ENCODE data around the gene CASZ1.
A peak's percentile ranks its signal among the peaks of the same experiment; 100 is the strongest.

Gene CASZ1

DNA sequence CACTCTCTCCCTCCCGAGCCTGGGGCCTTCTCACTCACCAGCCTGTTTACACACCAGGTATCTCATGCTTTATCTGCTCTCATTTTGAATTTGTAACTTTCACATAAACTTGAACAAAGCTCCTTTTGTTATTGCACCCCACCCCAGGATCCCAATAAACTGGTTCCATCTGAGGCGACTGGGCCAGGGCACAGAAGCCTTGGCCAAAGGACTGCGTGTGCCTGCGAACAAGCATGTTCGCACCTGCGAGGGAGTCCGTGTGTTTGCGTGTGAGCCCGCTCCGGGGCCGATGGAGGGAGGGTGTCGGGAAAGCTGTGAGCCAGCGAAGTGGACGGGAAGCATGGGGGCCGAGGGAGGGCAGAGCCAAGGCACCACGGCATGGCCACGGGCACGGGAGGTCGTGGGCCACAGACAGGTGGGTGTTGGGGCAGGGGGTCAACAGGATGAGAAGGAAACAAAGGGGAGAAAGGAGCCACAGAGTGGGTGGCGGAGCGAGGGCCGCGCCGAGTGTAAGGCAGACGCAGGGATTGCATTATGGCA, 98.8 kb downstream of the CASZ1 start:
- no peak for DNase-seq

DNA sequence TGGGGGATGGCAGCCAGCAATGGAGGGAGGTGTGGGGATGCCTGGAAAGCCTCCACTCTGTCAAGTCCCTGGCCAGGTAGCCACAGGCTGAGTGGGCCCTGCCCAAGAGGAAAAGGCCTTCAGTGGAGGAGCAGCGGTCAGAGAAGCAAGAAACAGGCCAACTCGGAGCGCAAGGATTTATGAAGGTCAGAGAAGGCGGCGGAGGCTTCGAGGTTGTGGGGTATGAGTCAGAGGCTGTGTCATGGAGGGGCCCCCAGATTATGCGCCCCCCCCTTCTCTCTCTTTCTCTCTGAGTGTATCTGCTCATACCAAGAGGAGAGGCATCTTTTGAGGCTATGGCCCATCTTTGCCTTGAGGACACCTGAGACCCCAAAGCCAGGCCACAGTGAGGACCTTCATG, 99.5 kb downstream of the CASZ1 start:
- peak; percentile 69 for DNase-seq

DNA sequence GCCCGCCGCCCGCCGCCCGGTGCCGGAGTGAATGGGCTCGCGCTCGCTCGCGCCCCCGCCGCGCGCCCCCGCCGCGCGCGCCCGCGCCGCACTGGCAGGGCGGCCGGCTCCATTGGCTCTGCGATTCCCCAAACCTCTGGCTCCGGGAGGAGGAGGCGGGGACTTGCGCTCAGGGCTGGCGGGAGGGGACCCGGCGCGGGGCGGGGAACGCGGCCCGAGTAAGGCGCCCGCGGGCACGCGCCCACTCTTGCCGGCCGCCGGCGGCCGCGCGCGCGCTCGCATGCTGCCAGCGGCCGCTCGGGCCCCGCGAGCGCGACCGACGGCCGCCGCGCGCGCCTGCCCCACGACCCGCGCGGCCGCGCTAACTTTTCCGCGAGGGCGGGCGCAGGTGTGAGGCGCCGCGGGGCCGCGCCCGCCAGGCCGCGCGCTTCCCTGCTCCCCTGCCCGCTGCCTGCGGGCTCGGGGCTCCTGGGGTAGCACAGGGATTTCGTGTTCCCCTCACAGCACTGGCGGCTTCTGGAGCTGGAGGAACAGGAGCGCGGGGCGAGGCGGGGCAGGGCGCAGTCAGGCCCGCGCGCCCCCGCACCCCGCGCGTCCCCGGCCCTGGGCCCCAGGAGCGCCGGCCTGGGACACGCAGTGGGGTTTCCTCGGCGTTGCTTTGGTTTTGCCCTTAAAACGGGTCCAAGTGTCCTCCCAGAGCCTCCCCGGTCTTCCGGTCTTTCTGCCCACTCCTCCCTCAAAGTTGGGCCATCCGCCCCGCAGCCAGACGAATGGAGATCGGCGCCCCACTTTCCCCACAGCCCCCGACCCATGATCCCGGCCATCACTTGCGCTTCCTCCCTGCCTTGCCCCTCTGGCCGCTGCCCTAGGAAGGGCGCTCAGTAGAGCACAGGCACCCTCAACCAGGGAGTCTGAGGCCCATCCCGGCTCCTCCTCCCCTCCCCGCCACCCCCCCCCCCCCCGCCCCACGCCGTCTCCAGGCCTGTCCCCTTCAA, 101.5 kb downstream of the CASZ1 start:
- DNase-seq, result peak; percentile 77

DNA sequence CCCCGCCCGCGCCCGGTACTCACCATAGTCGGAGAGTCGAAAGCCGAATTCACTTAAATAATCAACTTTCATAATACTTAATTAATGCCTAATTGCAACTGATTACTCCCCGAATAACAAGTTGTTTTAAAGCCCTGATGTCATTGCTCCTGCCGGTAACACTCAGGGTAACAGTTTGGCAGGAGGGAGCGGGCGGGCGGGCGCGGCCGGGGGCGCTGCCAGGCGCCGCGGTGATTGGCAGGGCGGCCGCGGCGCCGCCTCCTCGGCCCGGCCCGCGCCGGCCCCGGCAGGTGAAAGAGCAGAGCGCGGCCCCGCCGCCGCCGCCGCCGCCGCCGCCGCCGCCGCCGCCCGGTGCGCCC, 102.2 kb downstream of the CASZ1 start:
- peak; percentile 58 for DNase-seq

DNA sequence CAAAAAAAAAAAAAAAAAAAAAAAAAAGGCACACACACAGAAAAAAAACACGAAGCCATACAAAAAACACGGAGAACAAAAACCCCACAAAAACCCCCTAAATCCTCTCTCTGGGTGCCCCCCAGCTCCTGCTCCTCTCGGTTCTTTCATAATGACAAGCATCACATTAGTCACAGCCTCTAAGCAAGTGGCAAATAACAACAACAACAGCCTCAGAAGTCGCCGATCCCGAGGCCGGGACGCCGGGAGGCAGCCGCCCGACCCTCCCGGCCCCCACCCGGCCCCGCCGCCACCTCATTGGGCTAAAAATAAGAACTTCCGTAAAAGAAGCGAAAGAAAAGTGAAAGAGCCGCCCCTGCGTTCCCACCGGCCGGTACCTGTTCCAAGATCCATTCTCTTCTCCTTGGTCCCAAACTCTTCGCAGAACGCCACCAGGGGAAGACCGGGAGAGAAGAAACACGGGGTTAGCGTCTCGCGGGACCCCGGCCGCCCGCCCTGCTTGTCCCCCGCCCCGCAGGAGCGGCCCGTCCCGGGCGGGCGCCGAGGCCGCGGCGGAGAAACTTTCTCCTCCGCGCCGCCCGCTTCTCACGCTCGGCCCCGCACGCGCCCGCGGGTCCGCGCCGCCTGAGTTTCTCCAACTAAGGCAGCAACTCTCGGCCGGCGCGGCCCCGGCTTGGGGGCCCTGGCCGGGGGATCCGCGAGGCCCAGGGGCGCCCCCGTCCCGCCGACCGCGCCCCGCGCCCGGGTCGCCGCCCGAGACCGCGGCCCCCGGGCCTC, 102.8 kb downstream of the CASZ1 start:
- DNase-seq, result peak; percentile 57

DNA sequence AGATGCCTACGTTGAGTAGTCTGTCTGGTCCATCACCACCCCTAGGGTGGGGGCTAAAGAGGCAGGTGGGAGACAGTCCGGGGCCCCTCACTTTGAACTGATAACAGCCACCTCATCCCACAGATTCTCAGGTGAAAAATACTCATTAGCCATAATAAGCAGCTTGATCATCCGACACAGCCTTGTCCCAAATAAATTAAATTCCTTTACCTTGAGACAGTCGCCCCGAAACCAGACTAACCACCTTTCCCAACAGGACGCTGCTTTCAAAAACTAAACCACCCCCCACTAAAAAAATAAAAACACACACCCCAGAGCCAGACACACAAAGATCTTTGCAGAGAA, 103.3 kb downstream of the CASZ1 start:
- DNase-seq, result no peak

DNA sequence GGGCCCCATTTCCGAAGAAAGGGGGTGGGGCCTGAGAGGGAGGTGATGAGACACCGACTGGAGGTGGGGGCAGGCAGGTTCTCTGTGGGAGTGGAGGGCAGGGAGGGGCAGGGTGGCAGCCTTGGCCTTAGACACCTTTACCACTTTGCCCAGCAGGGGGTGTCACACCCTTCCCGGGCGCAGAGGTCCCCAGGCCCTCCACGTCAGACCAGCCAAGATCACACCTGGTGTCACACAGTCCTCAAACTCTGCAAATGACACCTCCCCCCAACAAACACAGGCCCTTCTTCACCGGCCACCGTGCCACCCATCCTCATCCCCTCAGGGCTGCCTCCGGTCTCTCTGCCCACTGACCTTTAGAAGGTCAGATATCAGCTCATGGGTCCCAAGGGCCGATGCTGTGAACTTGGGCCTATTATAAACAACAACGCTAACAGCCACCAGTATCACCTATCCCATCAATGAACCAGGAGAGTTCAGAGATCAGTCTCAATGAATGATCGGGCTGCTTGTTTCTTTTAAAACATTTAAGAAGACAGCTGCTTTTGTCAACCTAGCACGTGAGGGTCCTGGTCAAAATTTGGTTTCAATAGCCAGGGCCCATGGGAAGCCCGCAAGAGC, 103.9 kb downstream of the CASZ1 start:
- peak; percentile 87 for DNase-seq

DNA sequence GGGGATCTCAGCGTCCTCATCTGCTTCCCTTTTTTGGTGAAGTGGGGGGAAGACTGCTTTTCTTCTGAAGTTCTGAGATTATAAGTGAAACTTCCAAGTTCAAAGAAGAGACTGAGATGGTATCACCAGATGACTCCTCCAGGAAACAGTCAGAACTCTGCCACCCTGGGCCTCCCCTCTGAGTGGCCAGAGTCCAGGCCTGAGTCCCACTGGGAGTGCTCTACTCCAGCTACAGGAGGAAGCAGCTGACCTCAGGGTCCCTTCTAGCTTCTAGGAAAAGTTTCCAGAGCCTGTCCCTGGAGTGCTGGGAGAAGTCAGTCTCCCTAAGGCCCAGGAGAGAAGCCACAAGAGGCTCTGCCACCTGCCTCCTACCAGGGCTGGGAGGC, 104.7 kb downstream of the CASZ1 start:
- DNase-seq, result peak; percentile 63

- no peak for DNase-seq
Observed at GRCh38 chr1:10691075-10691739, 105.2 kb downstream of the CASZ1 start.

DNA sequence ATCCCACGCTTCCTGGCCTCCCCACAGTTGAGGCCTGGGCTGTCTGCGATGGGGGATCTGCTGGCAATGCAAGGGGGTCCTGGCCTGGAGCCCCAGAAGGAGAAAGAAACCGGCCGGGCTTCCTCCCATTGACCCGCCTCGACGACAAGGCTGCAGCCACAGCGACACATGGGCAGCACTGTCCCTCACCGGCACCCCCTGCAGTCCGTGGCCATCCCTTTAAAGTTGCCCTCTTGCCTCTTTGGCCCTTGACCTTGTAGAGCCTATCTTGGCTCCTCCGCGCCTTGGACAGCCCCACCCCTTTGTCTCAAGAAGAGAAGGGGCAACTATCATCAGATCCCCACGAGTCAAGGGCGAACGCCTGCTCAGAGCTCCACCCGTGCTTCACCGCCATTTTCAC, 106.0 kb downstream of the CASZ1 start:
- no peak for DNase-seq

GRCh38 chr1:10688409-10688786, 108.0 kb downstream of the CASZ1 start:
- no peak for DNase-seq

DNA sequence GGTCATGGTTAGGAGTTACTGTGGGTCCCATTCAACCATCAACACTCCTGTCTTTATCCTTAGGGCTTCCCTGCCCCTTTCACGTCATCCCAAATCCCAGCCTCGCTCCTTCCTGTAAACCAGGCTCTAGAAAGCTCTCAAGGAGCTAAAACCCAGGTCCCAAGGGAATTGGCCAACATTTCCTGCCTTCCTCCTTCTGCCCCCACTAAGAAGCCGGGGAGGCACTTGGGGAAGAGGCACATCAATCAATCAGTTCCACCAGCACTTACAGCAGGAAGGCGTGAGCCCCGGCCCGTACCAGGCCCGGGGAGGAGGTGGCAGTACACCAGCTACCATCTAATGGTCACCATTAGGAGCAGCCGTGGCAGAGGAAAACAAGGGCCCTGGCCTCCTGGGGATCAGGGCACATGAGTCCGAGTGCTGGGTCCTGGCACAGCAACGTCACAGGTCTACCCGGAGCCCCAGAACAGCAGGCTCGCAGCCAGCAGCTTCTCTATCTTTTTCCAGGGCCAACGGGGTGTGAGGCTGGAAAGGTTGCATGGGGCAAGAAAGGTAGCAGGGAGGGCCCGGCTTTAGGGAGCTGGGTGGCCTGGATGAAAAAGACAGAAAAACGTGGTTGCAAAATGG, 108.6 kb downstream of the CASZ1 start:
- no peak for DNase-seq

DNA sequence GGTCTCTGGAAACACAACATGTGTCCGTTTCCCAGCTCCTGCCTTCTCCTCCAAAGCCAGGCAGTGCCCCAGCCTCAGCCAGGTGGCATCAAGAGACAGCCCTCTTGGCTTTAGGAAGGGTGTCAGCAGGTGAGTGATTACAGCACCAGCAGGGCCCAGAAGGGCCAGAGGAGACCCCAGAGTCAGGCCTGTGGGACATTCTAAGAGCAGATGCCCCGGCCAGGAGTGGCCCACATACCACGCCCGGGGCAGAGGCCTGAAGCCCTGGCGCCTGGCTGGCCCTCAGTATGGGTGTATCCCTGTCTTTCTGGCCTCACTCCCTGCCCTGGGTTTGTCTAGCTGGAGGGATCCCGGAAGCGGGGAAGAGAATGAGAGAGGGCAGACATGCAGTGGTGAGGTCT, 109.2 kb downstream of the CASZ1 start:
- no peak for DNase-seq

GRCh38 chr1:10686404-10687040, 109.9 kb downstream of the CASZ1 start:
- no peak for DNase-seq

- DNase-seq, result no peak
Observed at GRCh38 chr1:10685808-10686403, 110.5 kb downstream of the CASZ1 start.

DNA sequence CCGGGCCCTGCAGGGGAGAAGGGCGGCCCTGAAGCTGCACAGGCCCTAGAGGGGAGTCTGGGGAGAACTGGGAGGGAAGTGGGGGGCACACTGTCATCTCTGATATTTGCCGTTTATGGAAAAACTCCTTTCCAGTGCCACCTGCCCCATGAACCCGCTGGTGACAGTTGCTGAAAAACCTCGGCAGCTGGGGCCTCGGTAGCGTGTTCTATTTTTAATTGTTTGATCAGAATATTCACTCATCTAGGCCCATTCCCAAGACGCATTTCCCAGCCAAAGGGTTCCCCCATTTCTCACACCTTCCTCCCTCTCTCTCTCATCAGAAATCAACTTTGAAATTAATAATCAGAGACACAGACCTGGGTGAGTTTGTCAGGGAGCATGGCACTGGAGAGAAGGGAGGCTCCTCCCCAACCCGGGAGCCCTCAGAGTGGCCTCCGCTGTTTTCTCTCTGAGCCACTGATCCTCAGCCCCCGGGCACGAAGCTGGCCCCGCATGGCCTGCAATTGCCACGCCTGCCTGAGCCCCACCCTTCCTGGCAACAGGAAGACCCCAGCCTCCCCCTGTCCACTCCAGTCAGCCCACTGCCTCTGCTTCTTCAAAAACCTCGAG, 111.1 kb downstream of the CASZ1 start:
- no peak for DNase-seq

DNA sequence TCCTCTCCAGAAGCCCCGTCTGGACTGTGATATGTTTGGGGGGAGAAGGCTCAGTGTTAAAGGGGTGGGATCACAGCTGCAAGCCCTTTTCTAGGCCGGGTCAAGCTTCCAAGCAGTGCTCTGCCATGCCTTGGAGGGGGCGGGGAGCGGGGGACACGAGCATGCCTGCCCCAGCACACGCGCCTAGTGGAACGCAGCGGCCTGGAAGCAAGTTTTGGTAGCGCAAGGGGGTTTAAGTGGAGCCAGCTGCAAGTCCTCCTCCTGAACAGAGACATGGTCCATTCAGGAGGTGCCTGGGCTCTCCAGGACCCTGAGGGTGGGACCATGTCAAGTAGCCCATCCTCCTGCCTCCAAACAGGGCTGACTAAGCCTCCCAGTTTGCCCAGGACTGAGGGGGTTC, 112.2 kb downstream of the CASZ1 start:
- DNase-seq, result no peak

DNA sequence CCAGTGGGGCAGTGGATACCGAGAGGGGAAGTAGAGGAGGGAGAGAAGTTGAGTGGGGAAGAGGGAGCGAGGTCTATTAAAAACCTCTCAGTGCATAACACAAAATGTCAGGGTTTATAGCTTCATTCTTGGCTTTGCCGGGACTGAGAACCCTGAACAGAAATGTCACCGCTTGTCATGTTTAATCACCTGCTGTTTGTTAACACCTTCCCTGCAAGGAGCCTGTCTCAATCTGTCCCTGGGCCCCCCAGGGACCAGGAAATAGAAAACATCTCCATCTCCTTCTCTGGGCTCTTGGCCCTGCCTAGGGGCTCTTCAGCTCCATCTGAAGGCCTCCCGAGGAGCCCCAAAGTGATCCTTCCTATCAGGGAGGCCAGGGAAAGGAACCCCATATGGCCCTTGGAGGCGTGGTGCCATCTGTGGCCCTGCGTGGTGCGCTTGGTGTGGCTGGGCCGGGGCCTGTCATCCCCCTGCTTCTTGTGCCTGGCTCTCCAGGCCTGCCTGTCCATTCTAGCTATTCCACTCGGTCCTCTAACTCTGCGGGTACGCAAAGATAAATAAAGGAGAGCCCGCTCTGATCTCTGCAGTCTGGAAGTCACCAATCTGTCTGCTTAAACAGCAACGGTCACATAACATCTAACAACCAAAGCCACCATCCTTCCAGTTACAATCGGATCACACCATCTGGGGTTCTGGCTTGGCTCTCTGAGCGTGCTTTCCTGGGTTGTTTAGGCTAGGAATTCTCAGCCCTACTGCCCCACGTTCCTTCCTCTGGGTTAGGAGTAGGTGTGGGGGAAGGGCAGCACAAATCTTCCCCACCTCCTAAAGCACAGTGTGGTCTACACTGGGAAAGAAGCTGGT, 113.8 kb downstream of the CASZ1 start:
- no peak for DNase-seq

- no peak for DNase-seq
Observed at GRCh38 chr1:10682108-10682445, 114.4 kb downstream of the CASZ1 start.

All from stimulated activated CD8-positive, alpha-beta memory T cell treated with anti-CD3 and anti-CD28 coated beads, Interleukin-4, amount 100 ng/mL, for 48 hours (primary cell).